ENCODE data around the gene DAAM2.

The DAAM2 gene

GRCh38 chr6:39791850-39792539 is at the start of gene DAAM2:
Gene DAAM2 (plus strand): TSS chr6:39792376. CDS start chr6:39856303, 63,927 bp downstream.
- peak; percentile 69 for DNase-seq (ENCODE audit: low read depth, low spot score)

DNA sequence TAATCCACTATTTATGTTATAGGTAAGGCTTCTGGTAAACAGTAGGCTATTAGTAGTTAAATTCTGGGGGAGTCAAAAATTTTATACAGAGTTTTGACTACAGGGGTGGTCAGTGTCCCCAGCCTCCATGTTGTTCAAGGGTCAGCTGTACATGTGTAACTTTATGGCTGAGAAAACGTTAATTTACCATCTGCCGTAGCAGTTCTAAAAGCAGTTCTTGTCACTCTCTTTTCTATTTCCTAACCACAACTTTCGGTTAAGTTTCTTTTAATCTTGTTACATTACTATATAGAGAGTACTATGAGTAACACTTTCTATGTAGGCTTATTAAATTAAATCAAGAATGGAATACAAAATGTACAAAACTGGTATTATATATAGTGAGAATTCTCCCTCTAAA is 45.4 kb upstream of the DAAM2 start:
- DNase-seq (ENCODE audit: low read depth, low spot score) = no peak

DNA sequence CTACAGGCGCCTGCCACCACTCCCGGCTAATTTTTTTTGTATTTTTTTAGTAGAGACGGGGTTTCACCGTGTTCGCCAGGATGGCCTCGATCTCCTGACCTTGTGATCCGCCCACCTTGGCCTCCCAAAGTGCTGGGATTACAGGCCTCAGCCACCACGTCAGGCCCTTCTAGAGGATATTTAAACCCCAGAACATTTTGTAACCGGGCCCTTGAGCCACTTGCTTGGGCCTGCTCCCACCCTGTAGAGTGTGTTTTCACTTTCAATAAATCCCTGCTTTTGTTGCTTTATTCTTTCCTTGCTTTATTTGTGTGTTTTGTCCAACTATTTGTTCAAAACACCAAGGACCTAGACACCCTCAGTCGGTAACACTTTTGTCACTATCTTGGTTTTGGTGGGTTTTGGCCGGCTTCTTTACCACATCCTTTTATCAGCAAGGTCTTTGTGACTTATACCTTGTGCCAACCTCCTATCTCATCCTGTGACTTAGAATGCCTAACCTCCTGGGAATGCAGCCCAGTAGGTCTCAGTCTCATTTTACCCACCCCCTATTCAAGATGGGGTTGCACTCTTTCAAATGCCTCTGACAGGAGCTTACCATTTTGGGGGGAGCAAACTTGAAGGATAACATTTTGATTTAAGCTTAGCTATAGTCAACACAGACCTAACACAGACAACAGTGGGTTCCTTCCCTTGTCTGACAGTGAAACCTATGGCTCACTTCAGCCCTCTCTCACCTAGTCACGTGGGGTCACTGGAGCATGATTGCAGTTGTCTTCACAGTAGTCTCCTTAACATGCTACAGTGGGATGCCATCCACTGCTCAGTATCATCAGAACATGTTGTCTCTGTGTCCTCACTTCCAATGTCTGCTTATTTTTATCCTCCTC is 39.1 kb upstream of the DAAM2 start:
- DNase-seq (ENCODE audit: low read depth, low spot score) = no peak

- no peak for DNase-seq (ENCODE audit: low read depth, low spot score)
These were observed 38.5 kb upstream of the DAAM2 start for GRCh38 chr6:39753725-39754045.

- DNase-seq (ENCODE audit: low read depth, low spot score) = no peak
These were observed 37.6 kb upstream of the DAAM2 start for GRCh38 chr6:39754514-39755115.

- no peak for DNase-seq (ENCODE audit: low read depth, low spot score)
These were observed 36.9 kb upstream of the DAAM2 start for GRCh38 chr6:39755231-39755630.

DNA sequence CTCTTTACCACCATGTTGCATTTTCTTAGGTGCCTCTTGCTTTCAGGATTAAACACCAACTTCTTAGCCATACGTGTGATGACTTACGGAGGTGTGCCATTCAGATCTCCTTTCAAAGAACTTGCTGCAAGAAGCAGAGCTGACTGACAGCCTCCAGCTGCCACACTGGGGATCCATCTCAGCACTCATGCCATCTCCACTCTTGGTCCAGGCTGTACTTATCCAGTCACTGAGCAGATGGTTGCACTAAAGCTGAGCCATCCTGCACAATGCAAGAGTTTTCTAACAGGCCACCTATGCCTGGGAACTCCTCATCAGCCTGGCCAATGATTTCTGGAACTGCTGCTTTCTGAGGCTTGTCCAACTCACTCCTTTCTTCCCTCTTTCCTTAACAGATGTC is 35.6 kb upstream of the DAAM2 start:
- DNase-seq (ENCODE audit: low read depth, low spot score) = no peak

- DNase-seq (ENCODE audit: low read depth, low spot score) = no peak
These were observed 33.1 kb upstream of the DAAM2 start for GRCh38 chr6:39758905-39759605.

GRCh38 chr6:39760226-39760952 is 31.8 kb upstream of the DAAM2 start:
- DNase-seq (ENCODE audit: low read depth, low spot score) = no peak

DNA sequence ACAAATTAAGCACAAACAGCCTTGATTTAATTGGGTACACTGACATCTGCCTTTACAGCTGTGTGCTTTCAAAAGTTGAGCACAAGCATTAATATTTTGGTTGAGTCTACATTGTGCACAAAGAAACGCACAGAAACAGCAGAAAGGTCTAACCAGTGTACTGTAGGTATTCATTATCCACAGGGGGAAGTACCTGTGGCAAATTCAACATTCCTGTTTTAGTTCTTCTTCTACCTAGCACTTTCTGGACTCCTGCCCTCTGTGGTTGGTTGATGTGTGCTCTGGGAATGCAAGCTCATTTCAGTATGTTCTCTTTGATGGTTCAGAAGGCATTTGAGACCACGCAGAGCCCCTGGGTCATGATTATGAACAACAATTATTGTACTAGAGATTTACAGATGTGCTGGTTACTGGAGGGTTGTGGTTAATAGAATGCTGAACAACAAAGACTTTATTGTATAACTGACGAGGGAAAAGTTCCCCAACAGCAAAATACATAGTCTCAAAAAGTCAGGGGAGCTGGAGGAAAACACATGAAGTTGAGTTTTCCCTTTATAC is 26.6 kb upstream of the DAAM2 start:
- DNase-seq (ENCODE audit: low read depth, low spot score) = no peak

DNA sequence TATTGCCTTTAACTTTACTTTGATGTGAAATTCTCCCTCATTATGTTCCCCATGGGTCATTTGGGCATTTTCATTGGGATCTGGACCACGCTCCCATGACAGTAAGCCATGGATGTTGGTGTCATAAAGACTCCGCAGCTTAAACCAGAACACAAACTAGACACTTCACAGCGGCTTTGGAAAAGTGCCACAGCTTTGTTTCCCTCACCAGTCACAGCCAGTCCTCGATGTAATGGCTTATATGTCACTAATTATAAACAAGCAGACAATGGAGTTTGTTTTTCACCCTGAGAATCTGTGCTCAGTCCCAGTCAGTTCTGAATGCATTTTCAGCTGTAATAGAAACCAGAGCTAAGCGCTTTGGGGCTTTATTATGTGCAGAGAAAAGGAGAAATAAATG is 23.2 kb upstream of the DAAM2 start:
- DNase-seq (ENCODE audit: low read depth, low spot score) = no peak

GRCh38 chr6:39770446-39770845 is 21.7 kb upstream of the DAAM2 start:
- DNase-seq (ENCODE audit: low read depth, low spot score) = no peak

- DNase-seq (ENCODE audit: low read depth, low spot score) = no peak
These were observed 19.5 kb upstream of the DAAM2 start for GRCh38 chr6:39772559-39773273.

- DNase-seq (ENCODE audit: low read depth, low spot score) = no peak
These were observed 18.4 kb upstream of the DAAM2 start for GRCh38 chr6:39773782-39774181.

DNA sequence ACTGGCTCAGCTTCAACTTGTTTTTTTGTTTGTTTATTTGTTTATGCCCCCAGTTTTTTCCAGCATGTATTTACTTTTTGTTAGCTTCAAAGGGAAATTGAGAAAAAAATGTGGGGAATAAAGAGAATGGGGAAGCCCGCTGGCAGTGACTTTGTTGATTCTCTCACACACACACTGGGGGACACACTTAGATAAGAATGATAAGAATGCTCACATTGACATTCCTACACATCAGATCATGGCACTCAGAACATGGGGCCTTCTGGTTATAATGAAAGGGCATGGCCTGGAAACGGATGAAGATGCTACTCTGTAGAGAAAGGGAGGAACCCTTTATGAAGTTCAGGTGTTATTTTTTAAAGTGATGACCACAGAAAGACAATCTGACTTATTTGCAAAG is 15.6 kb upstream of the DAAM2 start:
- no peak for DNase-seq (ENCODE audit: low read depth, low spot score)

GRCh38 chr6:39777218-39777617 is 15.0 kb upstream of the DAAM2 start:
- DNase-seq (ENCODE audit: low read depth, low spot score) = peak; percentile 55

- DNase-seq (ENCODE audit: low read depth, low spot score) = no peak
These were observed 14.5 kb upstream of the DAAM2 start for GRCh38 chr6:39777661-39778060.

GRCh38 chr6:39778581-39779255 is 13.5 kb upstream of the DAAM2 start:
- DNase-seq (ENCODE audit: low read depth, low spot score) = no peak

DNA sequence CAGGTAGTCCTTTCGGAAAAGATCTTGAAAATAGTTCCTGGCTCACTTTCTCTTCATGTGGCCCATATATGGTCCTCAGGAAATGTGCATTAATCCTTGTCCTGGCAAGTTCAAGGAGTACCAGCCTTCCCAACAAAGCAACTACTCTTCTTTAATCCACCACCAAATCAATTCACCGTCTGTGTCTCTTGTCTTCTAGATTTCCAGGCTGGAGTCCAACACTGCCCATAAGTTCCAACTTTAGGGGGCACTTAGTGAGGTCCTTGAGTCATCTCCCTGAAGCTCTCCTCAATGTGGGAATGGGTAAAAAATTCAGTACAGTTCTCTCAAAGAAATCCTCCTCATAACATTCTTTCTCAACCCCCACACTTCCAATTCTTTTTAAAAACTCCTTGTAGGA is 6.9 kb upstream of the DAAM2 start:
- no peak for DNase-seq (ENCODE audit: low read depth, low spot score)

DNA sequence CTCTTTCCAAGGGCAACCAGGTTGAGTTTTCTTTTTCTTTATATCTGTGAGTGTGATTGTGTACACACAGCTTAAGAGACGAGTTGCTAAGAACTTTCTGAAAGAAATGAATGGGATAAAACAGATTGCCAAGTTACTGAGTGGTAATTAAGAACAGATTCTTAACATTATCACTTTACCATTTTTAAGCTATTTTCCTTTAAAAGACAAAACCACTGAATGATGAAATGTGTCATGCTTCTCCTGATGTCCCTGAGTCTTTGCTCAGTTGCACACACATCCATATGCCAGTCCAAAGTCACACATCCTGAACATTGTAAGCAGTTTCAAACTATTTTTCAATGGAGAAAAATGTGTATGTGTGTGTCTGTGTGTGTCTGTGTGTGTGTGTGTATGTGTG is 5.5 kb upstream of the DAAM2 start:
- DNase-seq (ENCODE audit: low read depth, low spot score) = no peak
